GM03348 (cell line): ENCODE measurements around the gene TMEM126B.

Experiments
- DNase-seq: peaks from one replicate; pipeline ENCODE4 v3.0.0; 2012; ENCODE audit warnings: low spot score

The TMEM126B gene

GRCh38 chr11:85682330-85683305 is 54.2 kb downstream of the TMEM126B start:
- no peak for DNase-seq

GRCh38 chr11:85685125-85685819 is 56.9 kb downstream of the TMEM126B start:
- peak; percentile 35 for DNase-seq

DNA sequence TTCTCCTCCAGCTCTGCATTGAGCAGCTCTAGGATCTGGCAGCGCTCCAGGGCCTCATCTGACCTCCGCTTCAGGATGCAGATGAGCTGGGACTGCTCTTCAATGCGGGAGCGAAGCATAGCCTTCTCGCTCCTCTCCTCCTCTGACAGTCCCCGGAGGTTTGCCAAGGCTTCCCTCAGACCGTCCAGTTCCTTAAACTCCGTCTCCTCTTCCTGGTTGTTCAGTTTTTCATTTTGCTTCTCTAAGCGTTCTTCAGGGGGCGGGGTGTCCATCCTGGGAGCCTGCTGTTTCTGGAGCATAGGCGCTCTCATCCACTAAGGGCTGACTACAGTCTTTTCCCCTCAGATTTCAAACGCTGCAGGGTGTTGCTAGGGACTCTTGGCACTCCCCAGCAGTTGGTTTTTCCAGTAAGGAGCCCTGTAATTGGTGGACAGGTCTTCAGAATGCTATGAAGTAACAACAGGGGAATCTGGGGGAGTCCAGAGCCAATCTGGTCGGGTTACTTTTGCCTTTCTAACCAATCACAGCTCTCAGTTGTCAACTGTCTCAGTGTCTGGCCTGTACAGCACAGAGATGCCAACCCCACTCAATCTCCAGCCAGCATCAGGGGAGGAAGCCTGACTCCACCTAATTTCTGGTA is 57.5 kb downstream of the TMEM126B start, which contains the start of gene CCDC89:
CCDC89 (minus strand) TSS at position 376 of the 640 bp plus-strand sequence; CDS start at position 311, 65 bp downstream.
- DNase-seq: peak; percentile 98
